ENCODE data around the gene CTNNA3.

Gene CTNNA3

DNA sequence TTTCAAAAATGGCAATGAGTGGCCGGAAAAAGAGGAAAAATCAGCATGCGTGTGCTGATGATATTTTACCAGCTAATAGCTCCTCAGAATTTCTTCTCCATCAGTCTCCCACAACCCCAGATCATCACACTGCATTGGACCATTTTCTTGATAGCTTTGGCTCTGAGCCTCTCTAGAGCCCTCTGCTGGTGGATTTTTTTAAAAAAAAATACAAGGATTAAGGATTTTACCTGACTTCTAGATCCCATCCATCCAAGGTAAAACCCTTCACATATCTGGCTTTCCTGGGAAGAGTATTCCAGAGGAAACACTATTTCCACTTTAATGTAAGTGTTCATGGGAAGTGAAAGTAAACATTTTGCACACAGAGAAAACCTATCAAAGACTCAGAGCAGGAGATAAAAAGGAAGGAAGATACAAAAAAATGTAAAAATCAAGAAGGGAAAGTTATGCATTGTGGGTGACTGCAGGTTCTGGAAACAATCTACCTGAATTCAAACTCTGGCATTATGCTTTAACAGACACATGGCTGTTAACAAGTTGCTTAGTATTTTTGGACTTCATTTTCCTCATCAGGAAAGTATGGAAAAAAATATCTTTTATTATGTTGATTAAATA lies 389.3 kb downstream of the CTNNA3 start:
- DNase-seq = no peak

GRCh38 chr10:67302701-67303100 lies 393.3 kb downstream of the CTNNA3 start:
- DNase-seq = no peak

DNA sequence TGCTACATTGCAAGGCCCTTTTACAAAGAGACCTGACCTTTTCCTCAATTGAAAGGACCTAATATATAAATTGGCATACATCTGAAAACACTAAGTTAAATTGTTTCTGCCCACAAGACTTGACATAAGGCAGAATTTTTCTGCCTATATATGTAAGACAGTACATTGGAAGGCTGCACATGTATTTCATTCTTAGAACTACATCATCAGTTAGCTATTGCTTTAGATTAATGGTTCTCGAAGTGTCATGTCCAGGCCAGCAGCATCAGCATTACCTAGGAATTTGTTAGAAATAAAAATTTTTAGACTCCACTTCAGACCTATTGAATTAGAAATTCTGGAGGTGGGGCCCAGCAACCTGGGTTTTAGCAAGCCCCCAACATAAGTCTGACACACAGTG lies 396.2 kb downstream of the CTNNA3 start:
- DNase-seq = no peak

- no peak for DNase-seq
Measured at GRCh38 chr10:67297637-67298181, 398.3 kb downstream of the CTNNA3 start.

- no peak for DNase-seq
Measured at GRCh38 chr10:67296926-67297325, 399.1 kb downstream of the CTNNA3 start.

DNA sequence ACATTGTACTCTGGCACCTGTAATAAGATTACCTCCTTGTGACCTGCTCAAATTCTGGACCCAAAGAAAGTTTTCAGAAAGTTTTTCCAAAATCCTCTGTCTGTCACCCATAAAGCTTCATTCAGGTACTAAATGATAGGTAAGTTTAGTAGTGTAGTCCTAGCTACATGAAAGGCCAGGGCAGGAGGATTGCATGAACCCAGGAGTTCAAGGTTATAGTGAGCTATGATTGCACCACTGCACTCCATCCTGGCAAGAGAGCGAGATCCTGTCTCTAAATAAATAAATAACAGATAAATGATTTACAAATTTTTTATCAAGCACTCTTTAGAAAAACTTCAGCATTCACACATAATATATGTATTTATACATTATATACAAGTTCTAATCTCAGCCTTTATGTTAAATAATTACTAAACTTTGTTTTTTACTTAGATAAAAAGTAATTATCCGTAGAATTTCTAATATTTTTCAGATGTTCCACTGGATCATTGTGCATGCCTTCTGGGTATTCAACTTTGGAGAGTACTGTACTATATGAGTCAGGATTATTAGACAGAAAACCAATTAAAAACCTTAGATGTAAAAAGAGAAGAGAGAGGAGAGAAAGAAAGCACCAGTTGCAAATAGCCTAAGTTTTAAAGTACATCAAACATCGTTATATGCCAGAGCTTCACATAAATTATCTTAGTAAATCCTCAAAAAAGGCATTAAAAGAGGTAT lies 407.1 kb downstream of the CTNNA3 start:
- no peak for DNase-seq

DNA sequence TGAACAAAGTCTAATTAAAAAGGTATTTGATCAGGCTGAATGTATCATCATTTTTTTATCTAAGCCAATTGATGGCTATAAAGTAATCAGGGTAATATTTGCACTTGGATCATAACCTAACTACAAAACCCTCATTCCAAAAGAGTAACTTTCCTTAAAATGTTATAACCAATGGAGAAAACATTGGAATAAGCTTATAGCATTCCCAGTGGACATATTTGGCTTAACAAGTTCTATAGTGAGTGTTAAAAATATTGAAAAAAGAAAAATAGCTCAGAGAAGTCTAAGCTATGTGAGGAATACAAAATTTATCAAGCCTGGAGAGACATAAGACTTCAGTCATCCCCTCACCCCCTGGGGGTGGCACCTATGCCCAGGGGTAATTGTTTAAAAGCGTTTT lies 411.4 kb downstream of the CTNNA3 start:
- no peak for DNase-seq

- DNase-seq = no peak
Measured at GRCh38 chr10:67282871-67283270, 413.1 kb downstream of the CTNNA3 start.

DNA sequence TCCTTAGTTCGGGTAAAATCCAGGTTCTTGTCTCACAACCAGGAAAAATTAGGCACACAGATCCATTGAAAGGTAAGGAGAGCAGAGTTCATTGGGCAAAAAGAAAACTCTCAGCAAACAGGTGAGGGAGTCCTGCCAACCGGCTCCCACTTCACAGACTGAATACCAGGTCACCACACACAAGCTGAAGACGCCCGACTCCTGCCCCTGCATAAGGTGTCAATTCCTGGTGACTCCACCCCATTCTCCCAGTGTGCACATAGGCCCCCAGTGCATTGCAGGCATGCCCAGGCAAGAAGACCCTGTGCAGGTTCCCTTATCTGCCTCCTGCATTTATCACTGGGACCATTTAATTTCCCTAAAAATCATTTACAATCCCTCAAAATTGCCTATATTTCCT lies 415.6 kb downstream of the CTNNA3 start:
- no peak for DNase-seq

GRCh38 chr10:67277402-67277801 lies 418.6 kb downstream of the CTNNA3 start:
- no peak for DNase-seq

DNA sequence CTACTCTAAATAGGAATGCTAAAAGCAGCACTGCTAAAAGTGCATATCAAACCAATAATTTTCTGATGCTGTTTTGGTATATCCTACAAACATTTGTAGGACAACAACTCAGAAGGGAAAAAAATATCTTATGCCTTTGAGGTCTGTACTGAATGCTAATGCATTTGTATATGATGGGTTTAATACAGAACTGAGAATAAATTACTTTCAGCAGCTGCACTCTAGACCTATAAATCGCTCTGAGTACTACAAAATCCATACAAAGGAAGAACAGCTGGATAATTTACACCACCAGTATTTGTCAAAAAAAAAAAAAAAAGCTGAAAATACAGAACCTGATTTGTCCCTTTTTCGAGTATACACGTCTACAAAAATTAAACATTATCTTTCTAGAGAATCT lies 426.2 kb downstream of the CTNNA3 start:
- DNase-seq = no peak

- DNase-seq = no peak
Measured at GRCh38 chr10:67268146-67268545, 427.8 kb downstream of the CTNNA3 start.

DNA sequence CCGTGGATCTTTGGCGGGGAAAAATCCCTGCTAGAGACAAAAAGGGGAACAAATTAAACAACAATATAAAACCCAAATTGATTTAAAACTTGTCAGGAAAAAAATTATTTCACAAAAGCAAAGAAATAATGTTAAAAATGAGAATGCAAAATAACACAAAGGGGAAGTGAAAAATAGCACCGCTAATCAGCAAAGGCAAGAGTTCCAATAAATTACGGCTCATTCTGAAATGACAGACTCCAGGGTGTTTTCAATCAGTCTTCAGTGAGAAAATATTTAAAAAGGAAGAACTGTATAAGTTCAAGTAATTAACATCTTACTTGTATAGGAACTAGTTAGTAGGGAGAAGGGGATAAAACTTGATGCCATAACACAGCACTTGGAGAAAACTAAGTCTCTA lies 433.3 kb downstream of the CTNNA3 start:
- DNase-seq = no peak

DNA sequence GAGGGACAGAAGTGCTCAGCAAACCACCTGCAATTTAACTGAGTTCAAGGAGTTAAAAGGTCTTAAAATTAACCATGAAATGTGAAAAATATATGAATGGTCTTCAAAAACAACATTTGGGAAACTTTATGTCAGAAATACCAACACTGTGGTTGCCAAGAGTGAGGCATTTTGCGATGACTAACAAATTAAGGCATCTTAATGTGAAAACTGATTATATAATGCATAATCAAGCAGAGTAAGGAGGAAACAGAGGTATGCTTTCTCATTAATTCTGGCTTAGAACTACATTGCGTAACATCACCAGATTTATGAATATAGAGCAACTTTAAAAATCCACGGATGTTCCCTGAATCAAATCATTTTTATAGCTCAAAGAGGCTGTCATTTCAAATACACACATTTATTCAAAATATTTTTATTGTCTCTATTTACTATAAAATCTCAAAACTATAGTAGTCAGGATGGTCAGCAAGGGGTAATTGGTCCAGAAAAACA lies 434.6 kb downstream of the CTNNA3 start:
- no peak for DNase-seq

DNA sequence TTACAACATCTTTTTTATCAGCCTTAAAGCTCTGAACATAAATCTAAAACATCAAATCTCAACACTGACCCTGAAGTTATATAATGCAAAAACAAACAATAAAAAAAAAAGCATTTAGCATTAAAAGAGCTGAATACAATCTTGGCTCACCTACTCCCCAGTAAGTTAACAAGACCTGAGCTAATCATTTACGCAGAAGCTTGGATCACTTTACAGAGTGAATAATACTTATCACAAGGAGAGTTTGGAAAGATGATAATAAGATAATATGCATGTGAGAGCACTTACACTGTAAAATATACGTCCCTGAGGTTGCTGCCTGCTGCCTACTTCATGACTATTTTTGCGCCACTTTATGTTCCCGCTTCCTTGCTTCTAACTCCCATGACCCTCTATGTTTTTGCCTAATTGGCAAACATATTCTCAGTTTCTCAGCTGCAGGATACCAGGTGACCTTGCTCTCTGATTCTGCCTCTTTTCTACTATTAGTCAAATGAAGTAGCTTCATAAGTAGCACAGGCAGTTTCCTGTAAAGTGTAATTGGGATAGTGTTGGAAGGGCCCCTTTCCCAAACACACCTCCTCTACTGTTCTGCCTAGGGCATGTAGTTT lies 436.6 kb downstream of the CTNNA3 start:
- no peak for DNase-seq

- no peak for DNase-seq
Measured at GRCh38 chr10:67257427-67258144, 438.4 kb downstream of the CTNNA3 start.

- DNase-seq = no peak
Measured at GRCh38 chr10:67257018-67257417, 439.0 kb downstream of the CTNNA3 start.

DNA sequence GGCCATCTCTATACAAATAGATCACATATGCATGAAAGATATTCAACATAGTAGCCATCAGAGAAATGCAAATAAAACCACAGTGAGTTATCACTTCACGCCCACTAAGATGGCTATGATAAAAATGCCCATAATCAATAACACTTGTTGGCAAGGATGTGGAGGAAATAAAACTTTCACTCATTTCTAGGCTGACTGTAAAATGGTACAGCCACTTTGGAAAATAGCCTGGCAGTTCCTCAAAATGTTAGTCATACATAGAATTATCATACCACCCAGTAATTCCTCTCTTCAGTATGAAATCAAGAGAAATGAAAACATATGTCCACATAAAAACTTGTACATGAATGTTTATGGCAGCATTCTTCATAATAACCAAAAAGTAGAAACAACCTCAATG lies 445.3 kb downstream of the CTNNA3 start:
- DNase-seq = no peak

- DNase-seq = no peak
Measured at GRCh38 chr10:67246066-67246555, 449.9 kb downstream of the CTNNA3 start.

- DNase-seq = no peak
Measured at GRCh38 chr10:67242528-67242927, 453.5 kb downstream of the CTNNA3 start.

DNA sequence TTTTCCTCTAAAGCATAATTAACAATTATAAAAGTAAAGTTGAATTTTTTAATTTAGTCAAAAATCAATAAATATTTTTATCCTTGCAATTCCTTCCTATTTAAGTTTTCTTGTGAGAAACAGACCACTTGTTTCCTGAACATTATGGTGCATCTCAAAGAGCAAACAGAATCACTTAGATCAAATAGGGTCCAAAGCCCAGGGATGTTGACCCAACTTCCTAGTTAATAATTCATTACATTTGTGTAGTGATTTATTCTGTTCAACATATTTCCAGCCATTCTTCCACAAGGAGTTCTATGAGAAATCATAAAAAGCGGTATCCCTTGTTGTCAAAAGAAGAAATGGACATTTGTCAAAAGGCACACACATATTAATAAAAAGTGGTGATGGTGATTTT lies 454.5 kb downstream of the CTNNA3 start:
- no peak for DNase-seq

- DNase-seq = no peak
Measured at GRCh38 chr10:67239864-67240497, 456.0 kb downstream of the CTNNA3 start.

All from NCI-H510A (cell line).